HCT116 (cell line): ENCODE measurements around the gene TFF2. TPM values are rescaled to one million over a fixed set of nuclear protein-coding genes. Genes with fewer than 3 reads are reported as not detected.

Experiments used
- ATAC-seq: fragments of 200-7000 bp; cut with Tn5 transposase; 2 replicates; pipeline ENCODE4 v1.9.1; 2020; ENCODE audit warnings: mild to moderate bottlenecking, moderate library complexity
- BruUV-seq: library from RNA; stranded (reverse); fragments of 400-500 nt; replicated peaks from 2 replicates; lab custom pipeline; 2021; lab: Mats Ljungman, UMichigan
- CTCF ChIA-PET: fragments of 300-600 bp; sonication (Branson Sonifier 250); formaldehyde crosslinking; loops from one replicate; lab custom pipeline; 2021; ENCODE audit warnings: antibody characterized with exemption; lab: Charles Lee
- POLR2A ChIA-PET: fragments of 300-600, 350-600 bp; sonication (Branson Sonifier 250); formaldehyde crosslinking; loops from one replicate; lab custom pipeline; 2021; ENCODE audit warnings: antibody characterized with exemption; lab: Charles Lee
- RAD21 ChIA-PET, 2 experiments: fragments of 300-600 bp; sonication (Branson Sonifier 250); formaldehyde crosslinking; loops; one replicate each; lab custom pipeline; 2023; ENCODE audit warnings: low total read pairs in 2 of 2; ENCODE audit not compliant: uncharacterized antibody in 2 of 2, unreplicated experiment in 2 of 2, low non-redundant PET in 1 of 2; lab: Charles Lee
- DNase-seq: peaks from one replicate; pipeline ENCODE4 v3.0.0-alpha.2; 2010; ENCODE audit warnings: low read depth, low spot score
- H2AFZ ChIP-seq: fragments of 200-600 bp; shearing (Covaris generic), sonication (generic); 2 replicates; pipeline ENCODE4 v1.6.1; 2017; ENCODE audit warnings: low read depth, mixed run types, mixed read lengths, antibody characterized with exemption, low read length; ENCODE audit not compliant: poor library complexity, severe bottlenecking
- H3K27ac ChIP-seq: 2 replicates; pipeline ENCODE4 v1.5.1; 2012; ENCODE audit warnings: low read depth, low read length
- H3K27me3 ChIP-seq: fragments of 200-600 bp; sonication (generic); 2 replicates; pipeline ENCODE4 v1.6.1; 2016; ENCODE audit warnings: mixed run types, low read length, mixed read lengths; ENCODE audit not compliant: insufficient read depth
- H3K36me3 ChIP-seq, 2 experiments: fragments of 200-500 bp in 1 of 2; fragments of 200-600 bp in 1 of 2; sonication (Bioruptor generic) in 1 of 2; sonication (generic) in 1 of 2; 2 replicates each; pipeline versions ENCODE4 v1.5.1 to v1.6.1; 2014 to 2016; ENCODE audit warnings: low read length in 2 of 2, inconsistent platforms in 1 of 2, mixed read lengths in 1 of 2, mixed run types in 1 of 2; ENCODE audit not compliant: insufficient read depth in 2 of 2, control insufficient read depth in 1 of 2
- H3K4me1 ChIP-seq, 2 experiments: fragments of 200-600 bp in 1 of 2; sonication (generic) in 1 of 2; 2 replicates each; pipeline versions ENCODE4 v1.5.1 to v1.6.1; 2012 to 2017; ENCODE audit warnings: low read length in 2 of 2, inconsistent platforms in 1 of 2, mild to moderate bottlenecking in 1 of 2, mixed read lengths in 1 of 2, mixed run types in 1 of 2, moderate library complexity in 1 of 2; ENCODE audit not compliant: insufficient read depth in 2 of 2, control insufficient read depth in 1 of 2
- H3K4me2 ChIP-seq: fragments of 200-600 bp; sonication (generic); 2 replicates; pipeline ENCODE4 v1.6.1; 2017; ENCODE audit warnings: mixed run types, low read length, mixed read lengths
- H3K4me3 ChIP-seq, 2 experiments: fragments of 200-600 bp in 1 of 2; sonication (generic) in 1 of 2; replicated peaks in 1 of 2; 2 replicates each; pipeline ENCODE4 v1.5.1; 2011 to 2016; ENCODE audit warnings: low read length in 2 of 2, control low read depth in 1 of 2, low read depth in 1 of 2, mild to moderate bottlenecking in 1 of 2, mixed read lengths in 1 of 2, mixed run types in 1 of 2
- H3K79me2 ChIP-seq: fragments of 200-600 bp; sonication (generic); 2 replicates; pipeline ENCODE4 v1.6.1; 2017; ENCODE audit warnings: mild to moderate bottlenecking, mixed run types, low read length, moderate library complexity, mixed read lengths; ENCODE audit not compliant: insufficient read depth
- H3K9ac ChIP-seq: fragments of 200-600 bp; sonication (generic); 2 replicates; pipeline ENCODE4 v1.6.1; 2016; ENCODE audit warnings: low read length, mixed read lengths
- H3K9me2 ChIP-seq: fragments of 200-600 bp; sonication (generic), shearing (Covaris generic); 2 replicates; pipeline ENCODE4 v1.6.1; 2017; ENCODE audit warnings: mixed run types, mild to moderate bottlenecking, moderate library complexity; ENCODE audit not compliant: insufficient read depth
- H3K9me3 ChIP-seq, 2 experiments: fragments of 200-500 bp in 1 of 2; fragments of 200-600 bp in 1 of 2; sonication (Bioruptor generic) in 1 of 2; sonication (generic) in 1 of 2; 2 replicates each; pipeline ENCODE4 v1.6.1; 2014 to 2017; ENCODE audit warnings: low read length in 2 of 2, mixed read lengths in 2 of 2, inconsistent platforms in 1 of 2, low read depth in 1 of 2, mild to moderate bottlenecking in 1 of 2, mixed run types in 1 of 2, moderate library complexity in 1 of 2; ENCODE audit not compliant: control insufficient read depth in 1 of 2, insufficient read depth in 1 of 2
- H4K20me1 ChIP-seq: fragments of 200-600 bp; sonication (generic), shearing (Covaris generic); 2 replicates; pipeline ENCODE4 v1.6.1; 2017; ENCODE audit warnings: mixed run types, mild to moderate bottlenecking, moderate library complexity; ENCODE audit not compliant: insufficient read depth
- ATF3 ChIP-seq: IDR thresholded peaks from 2 replicates; pipeline ENCODE4 v1.6.1; 2012
- ELF1 ChIP-seq: IDR thresholded peaks from 2 replicates; pipeline ENCODE4 v1.6.1; 2012; ENCODE audit warnings: low read depth, borderline replicate concordance
- EZH2phosphoT487 ChIP-seq: fragments of 200-600 bp; IDR thresholded peaks from 2 replicates; pipeline ENCODE4 v1.6.1; 2018; ENCODE audit warnings: antibody characterized with exemption, borderline replicate concordance
- POLR2A ChIP-seq: IDR thresholded peaks from 2 replicates; pipeline ENCODE4 v1.7.0; 2011; ENCODE audit warnings: borderline replicate concordance; ENCODE audit not compliant: insufficient read depth, insufficient read length; ENCODE audit errors: extremely low read depth
- POLR2AphosphoS5 ChIP-seq: IDR thresholded peaks from 2 replicates; pipeline ENCODE4 v1.6.1; 2011; ENCODE audit warnings: mild to moderate bottlenecking, low read depth, low read length, moderate library complexity
- SP1 ChIP-seq: IDR thresholded peaks from 2 replicates; pipeline ENCODE4 v1.6.1; 2012; ENCODE audit warnings: low read depth
- SRF ChIP-seq: IDR thresholded peaks from 2 replicates; pipeline ENCODE4 v1.6.1; 2012; ENCODE audit warnings: low read depth
- TCF7L2 ChIP-seq: IDR thresholded peaks from 2 replicates; pipeline ENCODE4 v1.7.0; 2011; ENCODE audit warnings: borderline replicate concordance, inconsistent platforms; ENCODE audit not compliant: insufficient read depth, insufficient read length; ENCODE audit errors: extremely low read depth
- YY1 ChIP-seq: IDR thresholded peaks from 2 replicates; pipeline ENCODE4 v1.6.1; 2011; ENCODE audit warnings: low read length, low read depth, moderate library complexity, mild to moderate bottlenecking; ENCODE audit not compliant: insufficient replicate concordance; ENCODE audit errors: extremely low read depth
- intact Hi-C: fragments of 100-400 bp; cut with micrococcal nuclease; formaldehyde crosslinking; loops from 2 replicates; pipeline ENCODE4 v1.10.0; 2022
- total RNA-seq: library from RNA; stranded (reverse); gene quantifications from one replicate; pipeline ENCODE4 v1.2.1, GENCODE V29; 2021; ENCODE audit not compliant: unreplicated experiment
- TF ChIP-seq, protein P1 (sequence below): IDR thresholded peaks from 2 replicates; pipeline ENCODE4 v1.6.1; 2012

Gene TFF2
- total RNA-seq, 1 experiment from 2014 or later: not detected

DNA sequence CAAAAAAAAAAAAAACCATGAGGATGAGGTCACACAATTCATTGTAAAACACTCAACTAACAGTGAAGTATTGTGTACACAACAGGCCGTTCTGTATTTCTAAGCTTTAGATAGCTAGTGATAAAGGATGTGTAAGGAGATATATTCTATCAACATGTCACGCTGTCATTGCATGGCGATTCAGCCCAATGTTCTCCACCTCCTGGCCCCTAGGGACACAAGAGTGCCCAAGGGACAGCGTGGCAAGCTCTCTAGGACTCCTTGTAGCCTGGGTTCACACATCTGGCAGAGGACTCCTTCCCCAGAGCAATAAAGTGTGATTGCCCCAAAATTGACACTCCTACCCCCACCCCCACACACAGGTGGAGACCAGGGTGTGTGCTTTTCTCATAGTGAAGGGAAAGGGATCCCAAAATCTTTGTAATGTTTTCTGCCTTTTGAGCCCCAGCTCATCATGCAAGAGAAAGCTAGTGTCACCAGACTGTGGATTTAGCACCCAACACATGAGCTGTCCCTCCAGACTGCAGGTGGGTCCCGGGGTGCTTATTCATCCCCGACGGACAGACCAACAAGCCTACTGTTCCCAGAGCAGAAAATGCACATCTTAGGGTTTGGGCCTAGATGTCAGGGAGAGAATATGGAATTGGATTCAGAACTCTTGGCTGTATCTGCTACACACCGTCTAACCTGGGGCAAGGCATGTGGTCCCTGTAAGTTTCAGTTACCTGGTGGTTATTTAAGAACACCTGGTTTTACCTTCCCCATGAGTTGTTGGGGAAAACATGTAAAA lies 33.6 kb upstream of the TFF2 start:
- no peaks in the 10 kb centered on the region for H3K9me2 ChIP-seq
- no peak overlapping the region for H2AFZ ChIP-seq
- ATAC-seq: no peak
- intact Hi-C loops: loop anchor here (10.0 kb wide), 1 partner anchor 150 kb away; no protein-coding TSS in a partner anchor
- ChIA-PET CTCF (no interaction called here), POLR2A (no interaction called here), RAD21 (no interaction called here)
- BruUV-seq: no TSS peak
- no peak for DNase-seq
- TF ChIP-seq POLR2A: no peak
- TF ChIP-seq SRF: no peak
- no peak for TF ChIP-seq ATF3
- TF ChIP-seq, protein P1, sequence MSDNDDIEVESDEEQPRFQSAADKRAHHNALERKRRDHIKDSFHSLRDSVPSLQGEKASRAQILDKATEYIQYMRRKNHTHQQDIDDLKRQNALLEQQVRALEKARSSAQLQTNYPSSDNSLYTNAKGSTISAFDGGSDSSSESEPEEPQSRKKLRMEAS: no peak
- no peak for TF ChIP-seq POLR2AphosphoS5
- TF ChIP-seq YY1: no peak
- TF ChIP-seq SP1: no peak
- TF ChIP-seq ELF1: no peak
- TF ChIP-seq EZH2phosphoT487: no peak
- TF ChIP-seq TCF7L2: no peak
- no peaks in the 10 kb centered on the region for H4K20me1 ChIP-seq
- peaks cover 4 to 5% of the 10 kb centered on the region in 2 experiments; a peak in 2 of 4 replicates for H3K9me3 ChIP-seq
- H3K36me3 ChIP-seq: no peaks in the 10 kb centered on the region
- H3K9ac ChIP-seq: no peak overlapping the region
- H3K27me3 ChIP-seq: no peaks in the 10 kb centered on the region
- no peak overlapping the region for H3K4me2 ChIP-seq
- H3K27ac ChIP-seq: no peak overlapping the region
- peaks cover 0 to 3% of the 10 kb centered on the region in 2 experiments; a peak in 1 of 4 replicates for H3K4me1 ChIP-seq
- H3K79me2 ChIP-seq: no peaks in the 10 kb centered on the region
- H3K4me3 ChIP-seq: no peak overlapping the region
